Kidney epithelial cell (primary cell): ENCODE measurements around the gene LGALS9C. TPM values are rescaled to one million over a fixed set of nuclear protein-coding genes. Genes with fewer than 3 reads are reported as not detected.
A peak's percentile ranks its signal among the peaks of the same experiment; 100 is the strongest.
"Not testable (repeated sequence)": the region's sequence is repeated elsewhere in the genome, so short reads cannot be mapped to it uniquely, and the experiment has no call there.

ENCODE experiments used
- DNase-seq: peaks from one replicate; pipeline ENCODE4 v3.0.0-alpha.2; 2010; ENCODE audit warnings: low read depth
- H3K27me3 ChIP-seq: 2 replicates; pipeline ENCODE4 v1.6.0; 2011; ENCODE audit warnings: low read length; ENCODE audit not compliant: control insufficient read depth, insufficient read depth
- H3K36me3 ChIP-seq: 2 replicates; pipeline ENCODE4 v1.5.1; 2011; ENCODE audit warnings: low read length; ENCODE audit not compliant: control insufficient read depth, insufficient read depth
- H3K4me3 ChIP-seq: 2 replicates; pipeline ENCODE4 v1.5.1; 2011; ENCODE audit warnings: low read depth, mild to moderate bottlenecking, control low read depth, low read length
- CTCF ChIP-seq: IDR thresholded peaks from 2 replicates; pipeline ENCODE4 v1.5.1; 2011; ENCODE audit warnings: mild to moderate bottlenecking, moderate library complexity, low read length, control low read depth, inconsistent platforms; ENCODE audit not compliant: insufficient read depth, poor library complexity, severe bottlenecking
- total RNA-seq: library from RNA; depleted of rRNA; stranded (reverse); fragments of >200 nt; gene quantifications from 2 replicates; pipeline ENCODE4 v1.2.3, GENCODE V29; 2015

The LGALS9C gene
- total RNA-seq, 1 donor from 2014 or later: not detected

GRCh38 chr17:18492712-18493480 is 16.3 kb downstream of the LGALS9C start:
- H3K36me3 ChIP-seq, DNase-seq, H3K27me3 ChIP-seq, H3K4me3 ChIP-seq: not testable (repeated sequence)

- not testable (repeated sequence) for H3K4me3 ChIP-seq, DNase-seq, H3K27me3 ChIP-seq, H3K36me3 ChIP-seq
These were observed 17.7 kb downstream of the LGALS9C start for GRCh38 chr17:18494250-18494768.

GRCh38 chr17:18497044-18497443 is 20.5 kb downstream of the LGALS9C start:
- not testable (repeated sequence) for H3K4me3 ChIP-seq, DNase-seq, H3K27me3 ChIP-seq, H3K36me3 ChIP-seq
- TF ChIP-seq CTCF: peak; percentile 16

- not testable (repeated sequence) for H3K36me3 ChIP-seq, H3K27me3 ChIP-seq, H3K4me3 ChIP-seq, DNase-seq
These were observed 22.5 kb downstream of the LGALS9C start for GRCh38 chr17:18499100-18499499.

- not testable (repeated sequence) for H3K4me3 ChIP-seq, H3K27me3 ChIP-seq, H3K36me3 ChIP-seq, DNase-seq
These were observed 23.2 kb downstream of the LGALS9C start for GRCh38 chr17:18499756-18500155.

GRCh38 chr17:18500281-18500680 is 23.7 kb downstream of the LGALS9C start:
- H3K27me3 ChIP-seq, H3K36me3 ChIP-seq, H3K4me3 ChIP-seq, DNase-seq: not testable (repeated sequence)

GRCh38 chr17:18500816-18501215 is 24.2 kb downstream of the LGALS9C start:
- H3K4me3 ChIP-seq, DNase-seq, H3K27me3 ChIP-seq, H3K36me3 ChIP-seq: not testable (repeated sequence)

- not testable (repeated sequence) for H3K36me3 ChIP-seq, H3K27me3 ChIP-seq, DNase-seq, H3K4me3 ChIP-seq
These were observed 26.6 kb downstream of the LGALS9C start for GRCh38 chr17:18503221-18503620.

GRCh38 chr17:18507729-18508128 is 31.1 kb downstream of the LGALS9C start:
- not testable (repeated sequence) for H3K36me3 ChIP-seq, DNase-seq, H3K4me3 ChIP-seq, H3K27me3 ChIP-seq

GRCh38 chr17:18508667-18509066 is 32.1 kb downstream of the LGALS9C start:
- not testable (repeated sequence) for H3K36me3 ChIP-seq, H3K4me3 ChIP-seq

GRCh38 chr17:18521100-18521499 is 44.5 kb downstream of the LGALS9C start:
- not testable (repeated sequence) for H3K36me3 ChIP-seq, H3K4me3 ChIP-seq, H3K27me3 ChIP-seq, DNase-seq

More at GRCh38 chr17:18508667-18509066, 32.1 kb downstream of the LGALS9C start:
- not testable (repeated sequence) for H3K27me3 ChIP-seq, DNase-seq

GRCh38 chr17:18525015-18525414 is 48.4 kb downstream of the LGALS9C start:
- H3K27me3 ChIP-seq, DNase-seq: not testable (repeated sequence)

GRCh38 chr17:18526168-18526800 is 49.7 kb downstream of the LGALS9C start:
- not testable (repeated sequence) for H3K4me3 ChIP-seq, H3K36me3 ChIP-seq, DNase-seq, H3K27me3 ChIP-seq

More at GRCh38 chr17:18525015-18525414, 48.4 kb downstream of the LGALS9C start:
- not testable (repeated sequence) for H3K36me3 ChIP-seq, H3K4me3 ChIP-seq

- DNase-seq: not testable (repeated sequence)
These were observed 50.8 kb downstream of the LGALS9C start for GRCh38 chr17:18527354-18527753.

More at GRCh38 chr17:18527354-18527753, 50.8 kb downstream of the LGALS9C start:
- H3K27me3 ChIP-seq, H3K4me3 ChIP-seq, H3K36me3 ChIP-seq: not testable (repeated sequence)
